Measurements from ENCODE around the gene CPHXL2. TPM values are rescaled to one million over a fixed set of nuclear protein-coding genes. Genes with fewer than 3 reads are reported as not detected.

The CPHXL2 gene
- polyA plus RNA-seq, 4 donors: 0.03 TPM; not detected in 3

DNA sequence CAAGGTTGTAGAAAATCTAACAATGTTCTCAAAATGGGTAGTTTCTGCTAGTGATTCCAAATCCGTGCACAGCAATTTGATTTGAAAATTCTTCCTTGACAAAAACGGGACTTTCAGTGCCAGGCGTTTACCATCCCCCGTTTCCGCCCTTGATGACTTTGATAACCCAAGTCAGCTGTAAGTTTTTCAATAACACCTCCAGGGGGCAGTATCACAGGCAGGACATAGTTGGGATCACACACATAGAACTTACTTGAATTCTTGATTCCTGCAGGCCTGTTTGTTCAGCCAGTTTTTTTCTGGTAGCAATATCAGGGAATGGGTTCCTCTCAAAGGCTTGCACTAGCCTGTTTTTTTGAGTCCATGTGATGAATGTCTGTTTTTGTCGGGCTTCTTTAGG lies 18.9 kb upstream of the CPHXL2 start:
- FAIRE-seq (no peak), DNase-seq (peak in 1 of 2 donors; percentile 45)
- Histone ChIP-seq H3K27me3 (ENCODE audit: control insufficient read depth in 3 of 3, insufficient read depth in 3 of 3, low read length in 3 of 3) (no peaks in the 10 kb centered on the region), H3K9me3 (ENCODE audit: control insufficient read depth in 2 of 2, insufficient read depth in 1 of 2, low read depth in 1 of 2, low read length in 1 of 2) (no peaks in the 10 kb centered on the region), H3K36me3 (ENCODE audit: control insufficient read depth in 3 of 3, insufficient read depth in 2 of 3, low read depth in 1 of 3, low read length in 3 of 3) (no peaks in the 10 kb centered on the region), H3K27ac (ENCODE audit: low read depth in 1 of 3, low read length in 2 of 3) (no peak overlapping the region), H3K4me3 (ENCODE audit: low read depth in 1 of 3, low read length in 3 of 3) (no peak overlapping the region), H3K4me1 (ENCODE audit: control insufficient read depth in 3 of 3, insufficient read depth in 2 of 3, low read depth in 1 of 3, low read length in 2 of 3) (no peaks in the 10 kb centered on the region)
- 40 to 72% (median 63%) methylated on average over 6 of the region's 6 CpGs for WGBS, 3 donors

DNA sequence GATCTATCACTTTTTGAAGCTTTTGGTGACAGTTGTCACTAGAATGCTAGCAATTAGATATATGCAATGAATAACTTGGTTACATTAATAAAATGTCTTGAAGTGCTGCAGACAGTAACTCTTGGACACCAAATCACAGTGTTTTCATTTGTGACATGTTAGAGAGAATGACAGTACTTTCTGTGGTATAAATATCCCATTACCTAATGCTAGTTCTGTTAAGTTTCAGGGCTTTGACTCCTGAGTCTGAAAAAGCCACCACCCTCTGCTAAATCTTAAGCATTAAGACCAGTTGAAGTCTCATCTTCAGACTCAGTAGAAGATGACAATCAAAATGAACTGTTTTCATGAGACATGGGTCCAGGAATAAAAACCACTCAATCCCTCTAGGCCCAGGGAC lies 10.6 kb upstream of the CPHXL2 start:
- Histone ChIP-seq H3K27me3 (ENCODE audit: control insufficient read depth in 3 of 3, insufficient read depth in 3 of 3, low read length in 3 of 3) (no peaks in the 10 kb centered on the region), H3K36me3 (ENCODE audit: control insufficient read depth in 3 of 3, insufficient read depth in 2 of 3, low read depth in 1 of 3, low read length in 3 of 3) (no peaks in the 10 kb centered on the region), H3K4me3 (ENCODE audit: low read depth in 1 of 3, low read length in 3 of 3) (no peak overlapping the region), H3K4me1 (ENCODE audit: control insufficient read depth in 3 of 3, insufficient read depth in 2 of 3, low read depth in 1 of 3, low read length in 2 of 3) (no peaks in the 10 kb centered on the region), H3K27ac (ENCODE audit: low read depth in 1 of 3, low read length in 2 of 3) (no peak overlapping the region), H3K9me3 (ENCODE audit: control insufficient read depth in 2 of 2, insufficient read depth in 1 of 2, low read depth in 1 of 2, low read length in 1 of 2) (peaks cover 0 to 9% of the 10 kb centered on the region in 2 donors)
- FAIRE-seq (no peak), DNase-seq (no peak)

DNA sequence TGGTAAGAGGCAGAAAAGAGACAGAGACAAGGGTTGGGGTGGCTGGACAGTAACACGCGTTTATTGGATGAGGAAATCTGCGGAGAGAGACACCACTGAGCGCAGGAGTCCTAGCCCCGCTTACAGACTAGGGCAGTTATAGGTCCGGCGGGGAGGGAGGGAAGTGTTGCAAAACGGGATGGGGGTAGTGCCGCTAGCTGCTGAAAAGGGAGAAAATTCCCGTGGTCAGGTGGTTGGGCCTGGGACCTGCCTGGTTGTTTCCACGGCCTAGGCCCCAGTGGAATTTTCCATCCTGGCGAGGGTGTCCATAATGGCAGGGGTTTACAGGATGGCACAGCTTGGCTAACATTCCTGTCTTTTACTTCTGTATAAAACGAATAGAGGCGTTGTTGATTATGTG lies 5.5 kb upstream of the CPHXL2 start:
- no peak overlapping the region for H3K27ac ChIP-seq (ENCODE audit: low read depth in 1 of 3, low read length in 2 of 3)
- 91 to 92% (median 92%) methylated on average over 14 of the region's 14 CpGs for WGBS, 3 donors
- H3K9me3 ChIP-seq (ENCODE audit: control insufficient read depth in 2 of 2, insufficient read depth in 1 of 2, low read depth in 1 of 2, low read length in 1 of 2): peaks cover 0 to 9% of the 10 kb centered on the region in 2 donors
- H3K4me1 ChIP-seq (ENCODE audit: control insufficient read depth in 3 of 3, insufficient read depth in 2 of 3, low read depth in 1 of 3, low read length in 2 of 3): no peaks in the 10 kb centered on the region
- H3K4me3 ChIP-seq (ENCODE audit: low read depth in 1 of 3, low read length in 3 of 3): no peak overlapping the region
- H3K27me3 ChIP-seq (ENCODE audit: control insufficient read depth in 3 of 3, insufficient read depth in 3 of 3, low read length in 3 of 3): no peaks in the 10 kb centered on the region
- DNase-seq (no peak), FAIRE-seq (no peak)
- no peaks in the 10 kb centered on the region for H3K36me3 ChIP-seq (ENCODE audit: control insufficient read depth in 3 of 3, insufficient read depth in 2 of 3, low read depth in 1 of 3, low read length in 3 of 3)

DNA sequence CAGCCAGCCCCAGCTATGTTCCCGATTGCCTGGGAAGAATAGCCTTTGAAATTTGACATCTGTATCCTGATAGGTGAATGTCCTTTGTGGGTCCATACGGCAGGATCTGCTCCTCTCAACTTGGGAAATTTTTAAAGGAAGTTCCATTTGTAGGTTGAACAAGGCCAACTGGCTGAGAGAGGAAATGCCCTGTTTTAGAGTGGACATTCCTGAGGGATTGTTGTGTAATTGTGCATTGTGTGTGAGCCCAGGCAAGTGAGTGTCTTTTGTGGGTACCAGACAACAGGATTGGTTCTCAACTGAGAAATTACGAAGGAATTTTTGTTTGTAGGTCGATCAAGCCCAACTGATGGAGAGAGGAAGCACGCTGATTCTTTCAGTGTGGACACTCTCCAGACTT lies 2.6 kb upstream of the CPHXL2 start:
- no peak for FAIRE-seq
- no peak overlapping the region for H3K27ac ChIP-seq (ENCODE audit: low read depth in 1 of 3, low read length in 2 of 3)
- H3K4me1 ChIP-seq (ENCODE audit: control insufficient read depth in 3 of 3, insufficient read depth in 2 of 3, low read depth in 1 of 3, low read length in 2 of 3): no peaks in the 10 kb centered on the region
- H3K27me3 ChIP-seq (ENCODE audit: control insufficient read depth in 3 of 3, insufficient read depth in 3 of 3, low read length in 3 of 3): no peaks in the 10 kb centered on the region
- H3K9me3 ChIP-seq (ENCODE audit: control insufficient read depth in 2 of 2, insufficient read depth in 1 of 2, low read depth in 1 of 2, low read length in 1 of 2): peaks cover 0 to 4% of the 10 kb centered on the region in 2 donors
- no peak overlapping the region for H3K4me3 ChIP-seq (ENCODE audit: low read depth in 1 of 3, low read length in 3 of 3)
- no peaks in the 10 kb centered on the region for H3K36me3 ChIP-seq (ENCODE audit: control insufficient read depth in 3 of 3, insufficient read depth in 2 of 3, low read depth in 1 of 3, low read length in 3 of 3)
- 86 to 91% (median 91%) methylated on average over 5 of the region's 5 CpGs for WGBS, 3 donors
- no peak for DNase-seq

DNA sequence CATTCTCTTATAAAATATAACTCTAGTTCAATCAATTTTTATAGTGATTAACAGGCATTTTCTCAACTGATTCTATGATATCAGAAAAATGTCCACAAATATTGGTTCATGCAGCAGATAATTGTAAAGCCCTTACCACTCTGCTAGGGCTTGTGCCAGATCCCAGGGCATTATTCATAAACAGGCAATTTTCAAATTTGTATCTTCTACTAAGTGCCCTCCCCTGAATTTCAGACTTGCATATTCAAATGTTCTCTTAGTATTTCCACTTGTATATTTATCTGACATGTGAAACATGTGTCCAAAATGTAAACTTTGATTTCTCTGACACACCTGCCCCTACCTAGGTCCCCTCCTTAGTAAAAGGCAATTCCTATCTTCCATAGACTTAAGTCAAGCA lies 9.3 kb downstream of the CPHXL2 start:
- FAIRE-seq (no peak), DNase-seq (no peak)
- Histone ChIP-seq H3K4me1 (ENCODE audit: control insufficient read depth in 3 of 3, insufficient read depth in 2 of 3, low read depth in 1 of 3, low read length in 2 of 3) (no peaks in the 10 kb centered on the region), H3K36me3 (ENCODE audit: control insufficient read depth in 3 of 3, insufficient read depth in 2 of 3, low read depth in 1 of 3, low read length in 3 of 3) (no peaks in the 10 kb centered on the region), H3K27ac (ENCODE audit: low read depth in 1 of 3, low read length in 2 of 3) (no peak overlapping the region), H3K9me3 (ENCODE audit: control insufficient read depth in 2 of 2, insufficient read depth in 1 of 2, low read depth in 1 of 2, low read length in 1 of 2) (no peaks in the 10 kb centered on the region), H3K4me3 (ENCODE audit: low read depth in 1 of 3, low read length in 3 of 3) (no peak overlapping the region), H3K27me3 (ENCODE audit: control insufficient read depth in 3 of 3, insufficient read depth in 3 of 3, low read length in 3 of 3) (no peaks in the 10 kb centered on the region)

DNA sequence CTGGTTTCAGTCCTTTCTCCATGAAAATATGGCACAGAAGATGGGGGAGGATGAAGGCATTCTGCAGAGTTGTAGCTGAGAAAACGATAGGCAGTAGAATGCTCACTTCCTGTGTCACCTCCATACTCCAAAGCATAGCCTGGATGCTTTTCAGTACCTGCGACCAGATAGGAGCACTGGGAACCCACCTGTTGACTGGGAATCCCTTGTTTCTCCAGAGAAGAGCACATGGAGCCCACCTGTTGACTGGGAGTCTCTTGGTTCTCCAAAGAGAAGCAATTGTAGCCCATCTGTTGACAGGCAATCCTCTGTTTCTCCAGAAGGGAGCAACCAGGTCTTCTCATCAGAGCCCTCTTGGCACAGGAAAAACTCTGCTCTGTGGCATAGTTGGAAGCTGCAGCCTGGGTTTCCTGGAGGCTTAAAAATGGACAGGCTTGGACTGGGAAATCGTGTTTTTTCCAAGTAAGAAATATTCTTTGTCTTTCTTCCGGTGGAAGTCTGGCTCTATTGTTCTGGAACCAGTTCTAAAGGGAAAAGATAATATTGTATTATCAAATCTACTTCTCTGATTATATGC lies 16.0 kb downstream of the CPHXL2 start:
- 81 to 86% (median 86%) methylated on average over 4 of the region's 4 CpGs for WGBS, 3 donors
- DNase-seq (no peak), FAIRE-seq (no peak)
- H3K9me3 ChIP-seq (ENCODE audit: control insufficient read depth in 2 of 2, insufficient read depth in 1 of 2, low read depth in 1 of 2, low read length in 1 of 2): no peaks in the 10 kb centered on the region
- H3K4me1 ChIP-seq (ENCODE audit: control insufficient read depth in 3 of 3, insufficient read depth in 2 of 3, low read depth in 1 of 3, low read length in 2 of 3): no peaks in the 10 kb centered on the region
- H3K36me3 ChIP-seq (ENCODE audit: control insufficient read depth in 3 of 3, insufficient read depth in 2 of 3, low read depth in 1 of 3, low read length in 3 of 3): peaks cover 6 to 17% (median 14%) of the 10 kb centered on the region in 3 donors
- no peak overlapping the region for H3K4me3 ChIP-seq (ENCODE audit: low read depth in 1 of 3, low read length in 3 of 3)
- H3K27me3 ChIP-seq (ENCODE audit: control insufficient read depth in 3 of 3, insufficient read depth in 3 of 3, low read length in 3 of 3): no peaks in the 10 kb centered on the region
- H3K27ac ChIP-seq (ENCODE audit: low read depth in 1 of 3, low read length in 2 of 3): no peak overlapping the region

DNA sequence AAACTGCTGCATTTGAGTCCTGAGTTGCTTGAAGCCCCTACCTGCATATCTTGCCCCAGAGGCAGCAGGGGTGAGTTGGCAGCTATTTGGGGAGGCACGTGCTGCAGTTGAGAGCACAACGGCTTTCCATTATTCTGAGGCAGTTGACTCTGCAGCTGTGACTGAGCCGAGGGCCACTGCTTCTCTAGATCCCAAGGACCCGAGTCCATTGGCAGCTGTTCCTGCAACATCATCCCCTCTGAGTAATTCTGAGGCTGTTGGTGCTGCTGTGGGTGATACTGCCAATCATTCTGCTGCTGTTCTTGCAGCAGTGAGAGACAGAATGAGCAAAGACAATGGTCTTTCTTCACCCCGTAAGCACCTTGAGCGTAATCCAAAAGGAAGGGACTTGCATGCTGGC lies 16.5 kb downstream of the CPHXL2 start:
- WGBS, 3 donors: 92 to 95% (median 95%) methylated on average over 6 of the region's 6 CpGs
- Histone ChIP-seq H3K27me3 (ENCODE audit: control insufficient read depth in 3 of 3, insufficient read depth in 3 of 3, low read length in 3 of 3) (no peaks in the 10 kb centered on the region), H3K4me3 (ENCODE audit: low read depth in 1 of 3, low read length in 3 of 3) (no peak overlapping the region), H3K9me3 (ENCODE audit: control insufficient read depth in 2 of 2, insufficient read depth in 1 of 2, low read depth in 1 of 2, low read length in 1 of 2) (no peaks in the 10 kb centered on the region), H3K36me3 (ENCODE audit: control insufficient read depth in 3 of 3, insufficient read depth in 2 of 3, low read depth in 1 of 3, low read length in 3 of 3) (peaks cover 11 to 19% (median 18%) of the 10 kb centered on the region in 3 donors), H3K4me1 (ENCODE audit: control insufficient read depth in 3 of 3, insufficient read depth in 2 of 3, low read depth in 1 of 3, low read length in 2 of 3) (no peaks in the 10 kb centered on the region), H3K27ac (ENCODE audit: low read depth in 1 of 3, low read length in 2 of 3) (no peak overlapping the region)
- FAIRE-seq (no peak), DNase-seq (no peak)

DNA sequence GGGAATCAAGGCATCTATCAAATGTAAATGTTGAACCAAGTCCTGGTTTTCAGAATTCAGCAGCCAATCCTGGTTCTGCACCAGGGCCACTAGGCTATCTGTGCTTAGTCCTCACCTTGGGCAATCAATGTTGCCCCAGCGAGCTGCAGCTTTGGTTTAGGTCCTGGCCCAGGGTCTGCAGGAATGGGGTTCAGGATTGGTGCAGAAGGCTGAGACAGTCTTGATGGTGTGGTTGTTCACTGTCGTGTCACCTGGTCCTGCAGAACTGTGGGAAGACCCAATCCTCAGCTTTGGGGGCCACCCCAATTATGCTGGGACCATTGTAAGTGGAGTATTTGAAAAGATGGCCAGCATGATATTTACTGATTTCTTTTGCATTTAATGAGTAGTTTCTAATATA lies 18.6 kb downstream of the CPHXL2 start:
- peaks cover 0 to 4% (median 0%) of the 10 kb centered on the region in 3 donors for H3K4me1 ChIP-seq (ENCODE audit: control insufficient read depth in 3 of 3, insufficient read depth in 2 of 3, low read depth in 1 of 3, low read length in 2 of 3)
- no peaks in the 10 kb centered on the region for H3K27me3 ChIP-seq (ENCODE audit: control insufficient read depth in 3 of 3, insufficient read depth in 3 of 3, low read length in 3 of 3)
- H3K9me3 ChIP-seq (ENCODE audit: control insufficient read depth in 2 of 2, insufficient read depth in 1 of 2, low read depth in 1 of 2, low read length in 1 of 2): no peaks in the 10 kb centered on the region
- H3K4me3 ChIP-seq (ENCODE audit: low read depth in 1 of 3, low read length in 3 of 3): no peak overlapping the region
- DNase-seq (no peak), FAIRE-seq (no peak)
- WGBS, 3 donors: 90 to 100% (median 92%) methylated on average over 2 of the region's 2 CpGs
- peaks cover 14 to 27% (median 19%) of the 10 kb centered on the region in 3 donors for H3K36me3 ChIP-seq (ENCODE audit: control insufficient read depth in 3 of 3, insufficient read depth in 2 of 3, low read depth in 1 of 3, low read length in 3 of 3)
- no peak overlapping the region for H3K27ac ChIP-seq (ENCODE audit: low read depth in 1 of 3, low read length in 2 of 3)

DNA sequence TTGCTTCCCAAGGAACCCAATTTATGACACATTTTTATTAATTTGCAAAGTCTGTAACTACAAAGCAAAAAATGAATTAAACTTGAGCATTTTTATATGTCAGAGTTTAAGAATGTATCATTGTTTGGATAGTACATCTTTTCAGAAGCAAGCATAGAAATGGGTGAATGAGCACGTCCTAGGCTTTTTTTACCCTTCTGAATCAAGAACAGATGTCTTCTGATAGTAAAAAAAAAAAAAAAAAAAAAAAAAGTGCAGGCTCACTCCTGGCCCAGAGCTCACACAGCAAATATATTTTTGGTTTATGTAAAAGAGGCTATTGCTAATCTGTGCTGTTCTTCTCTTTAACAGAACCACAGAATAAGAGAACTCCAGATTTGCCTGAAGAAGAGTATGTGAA lies 22.9 kb downstream of the CPHXL2 start:
- Histone ChIP-seq H3K27me3 (ENCODE audit: control insufficient read depth in 3 of 3, insufficient read depth in 3 of 3, low read length in 3 of 3) (no peaks in the 10 kb centered on the region), H3K27ac (ENCODE audit: low read depth in 1 of 3, low read length in 2 of 3) (no peak overlapping the region), H3K4me3 (ENCODE audit: low read depth in 1 of 3, low read length in 3 of 3) (no peak overlapping the region), H3K9me3 (ENCODE audit: control insufficient read depth in 2 of 2, insufficient read depth in 1 of 2, low read depth in 1 of 2, low read length in 1 of 2) (no peaks in the 10 kb centered on the region), H3K36me3 (ENCODE audit: control insufficient read depth in 3 of 3, insufficient read depth in 2 of 3, low read depth in 1 of 3, low read length in 3 of 3) (peaks cover 14 to 25% (median 19%) of the 10 kb centered on the region in 3 donors), H3K4me1 (ENCODE audit: control insufficient read depth in 3 of 3, insufficient read depth in 2 of 3, low read depth in 1 of 3, low read length in 2 of 3) (peaks cover 0 to 4% (median 2%) of the 10 kb centered on the region in 3 donors)
- WGBS, 3 donors: 56 to 82% (median 79%) methylated on average over 1 of the region's 1 CpG
- FAIRE-seq (no peak), DNase-seq (no peak)

Data from small intestine (tissue), 7 donors.